NCI-H1436 (cell line): ENCODE results near the gene KIAA1217.

ENCODE experiments used
- DNase-seq: peaks from one replicate; lab custom pipeline; 2025; lab: John Stamatoyannopoulos, UW

The KIAA1217 gene

DNA sequence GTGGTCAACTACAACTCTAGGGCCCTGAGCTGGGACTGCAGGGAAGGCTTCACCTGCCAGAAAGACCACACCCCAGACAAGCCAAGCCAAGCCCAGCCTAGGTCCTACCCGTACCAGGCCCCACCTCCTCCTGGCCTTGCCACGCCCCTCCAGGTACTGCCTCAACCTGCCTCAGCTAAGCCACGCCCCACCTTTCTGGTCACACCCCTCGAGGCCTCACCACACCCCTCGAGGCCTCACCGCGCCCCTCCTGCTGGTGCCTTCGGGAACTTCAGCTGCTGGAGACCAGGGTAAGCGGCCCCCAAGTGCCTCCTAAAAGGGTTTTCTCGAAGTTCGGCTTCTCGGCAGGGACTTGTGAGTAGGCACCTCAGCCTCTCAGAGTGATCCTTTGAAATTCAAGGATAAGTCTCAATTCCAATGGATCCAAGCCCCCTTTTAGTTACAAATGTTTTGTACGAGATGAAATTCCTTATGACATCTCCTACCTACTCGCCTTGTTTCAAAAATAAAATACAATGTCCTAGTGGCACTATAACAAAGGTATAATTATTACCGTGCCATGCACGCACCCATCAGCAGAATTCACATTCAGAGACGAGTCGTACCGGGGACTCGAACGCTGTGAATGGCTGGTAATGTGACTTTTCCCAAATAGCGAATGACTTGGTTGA is 343.5 kb downstream of the KIAA1217 start:
- DNase-seq, result peak; percentile 10

DNA sequence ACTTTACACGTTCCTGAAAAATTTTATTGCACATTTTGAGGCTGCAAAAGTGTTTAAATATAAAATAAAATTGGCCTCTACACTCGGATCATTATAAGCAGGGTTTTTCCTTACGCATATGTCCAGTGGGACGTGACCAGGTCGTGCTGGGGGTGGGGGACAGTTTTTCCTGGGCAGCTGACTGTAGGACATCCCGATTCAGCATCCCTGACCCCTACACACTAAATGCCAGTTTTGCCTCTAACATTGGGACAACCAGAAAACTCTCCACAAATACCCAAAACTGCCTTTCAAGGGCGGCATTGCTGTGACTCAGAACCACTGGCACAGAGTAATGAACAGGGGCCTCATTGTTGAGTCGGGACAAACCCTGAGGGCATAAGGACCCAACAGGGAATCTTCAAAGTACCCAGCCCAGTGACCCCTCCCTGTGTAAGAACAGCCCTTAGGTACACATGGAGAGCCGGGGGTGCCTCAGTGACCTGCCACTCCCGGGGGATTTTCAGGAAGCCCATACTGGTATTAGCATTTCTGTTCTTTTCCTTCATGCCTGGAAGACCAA is 344.2 kb downstream of the KIAA1217 start:
- no peak for DNase-seq

DNA sequence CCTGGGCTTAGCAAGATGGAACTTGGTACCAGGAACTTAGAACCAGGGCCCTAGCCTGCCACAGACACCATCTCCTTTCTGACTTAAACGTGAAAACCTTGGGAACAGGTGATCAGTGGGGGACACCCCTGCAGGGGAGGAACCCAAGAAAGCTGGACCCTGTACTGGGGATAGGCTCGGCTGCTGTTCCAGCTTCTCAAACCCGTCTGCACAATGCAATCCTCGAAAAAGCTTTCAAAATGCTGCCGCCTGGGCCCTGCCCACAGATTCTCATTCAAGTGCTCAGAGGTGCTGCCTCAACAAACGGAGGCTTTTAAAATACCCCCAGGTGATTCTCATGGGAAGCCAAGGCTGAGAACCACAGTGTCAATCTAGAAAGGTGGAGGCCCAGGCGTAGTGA is 345.1 kb downstream of the KIAA1217 start:
- no peak for DNase-seq

DNA sequence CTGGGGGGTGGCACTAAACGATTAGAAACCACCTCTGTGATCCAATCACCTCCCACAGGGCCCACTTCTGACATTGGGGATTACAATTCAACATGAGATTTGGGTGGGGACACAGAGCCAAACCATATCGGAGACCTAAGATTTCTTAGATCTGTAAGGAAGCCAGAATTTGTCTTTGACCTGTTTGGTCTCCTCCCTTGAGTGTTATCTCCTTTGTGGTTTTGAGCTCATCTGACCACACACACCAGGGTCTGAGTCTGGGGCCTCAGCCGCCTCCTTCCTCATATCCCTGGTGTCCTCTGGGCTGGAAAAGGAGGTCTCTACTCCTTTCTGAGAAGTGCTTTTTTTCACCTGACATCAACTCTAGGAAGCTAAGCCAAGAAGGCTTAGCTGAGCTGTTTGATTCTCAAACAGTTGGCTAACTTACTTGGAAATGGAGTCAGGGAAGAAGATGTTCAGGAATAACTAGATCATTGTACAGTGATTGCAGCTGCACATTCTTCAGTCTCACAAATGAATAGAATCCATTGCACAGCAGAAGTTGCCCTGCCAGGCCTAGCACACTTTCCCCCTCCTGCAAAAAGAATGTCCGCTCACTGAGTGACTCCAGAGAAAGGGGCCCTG is 347.3 kb downstream of the KIAA1217 start:
- DNase-seq, result no peak

DNA sequence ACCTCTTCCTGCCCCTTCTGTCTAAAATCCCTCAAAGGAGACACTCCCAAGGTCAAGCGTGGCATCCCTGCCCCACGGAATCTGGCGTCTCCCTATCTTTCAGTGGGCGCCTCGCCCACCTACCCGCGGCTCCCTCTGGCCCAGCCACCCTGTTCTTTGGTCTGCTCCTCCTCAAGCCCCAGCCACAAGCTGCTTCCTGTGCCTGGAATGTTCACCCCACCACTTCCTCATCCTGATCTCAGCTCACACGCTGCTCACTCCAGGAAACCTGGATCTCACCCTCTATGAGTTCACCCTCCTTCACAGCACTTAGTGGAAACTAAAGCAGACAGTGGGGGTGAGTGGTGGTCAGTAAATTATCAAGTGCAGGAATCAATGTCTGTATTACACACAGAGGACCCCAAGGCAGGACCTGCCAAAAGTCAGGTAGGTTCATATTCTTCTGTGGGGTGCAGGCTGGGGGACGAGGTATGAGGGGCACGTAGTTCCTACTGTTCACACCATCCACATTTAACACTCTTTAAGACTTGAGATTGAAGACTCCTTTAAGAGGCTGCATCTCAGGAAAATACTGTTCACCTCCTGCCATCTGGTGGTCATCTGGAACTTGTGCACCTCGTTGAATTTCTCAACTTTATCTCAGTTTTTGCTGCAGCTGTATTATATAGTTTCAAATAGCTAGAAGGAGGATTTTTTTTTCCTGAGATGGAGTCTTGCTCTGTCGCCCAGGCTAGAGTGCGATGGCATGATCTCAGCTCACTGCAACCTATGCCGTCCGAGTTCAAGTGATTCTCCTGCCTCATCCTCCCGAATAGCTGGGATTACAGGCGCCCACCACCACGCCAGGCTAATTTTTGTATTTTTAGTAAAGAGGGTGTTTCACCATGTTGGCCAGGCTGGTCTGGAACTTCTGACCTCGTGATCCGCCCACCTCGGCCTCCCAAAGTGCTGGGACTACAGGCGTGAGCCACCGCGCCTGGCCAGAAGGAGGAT is 348.1 kb downstream of the KIAA1217 start:
- DNase-seq, result peak; percentile 34

DNA sequence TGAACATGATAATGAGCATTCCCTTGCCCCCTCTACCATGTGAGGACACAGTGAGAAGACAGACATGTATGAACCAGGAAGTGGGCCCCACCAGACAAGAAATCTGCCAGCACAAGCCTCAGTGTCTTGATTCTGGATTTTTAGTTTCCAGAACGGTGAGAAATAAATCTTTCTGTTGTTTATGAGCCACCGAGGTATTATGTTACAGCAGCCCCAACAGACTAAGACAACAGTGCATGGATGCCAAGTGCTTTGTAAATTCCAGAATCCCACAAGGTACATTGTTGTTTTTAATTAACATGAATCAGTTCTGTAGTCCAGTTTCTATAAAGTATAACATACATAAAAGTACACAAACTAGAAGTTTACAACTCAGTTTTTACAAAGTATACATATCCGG is 352.5 kb downstream of the KIAA1217 start:
- no peak for DNase-seq

DNA sequence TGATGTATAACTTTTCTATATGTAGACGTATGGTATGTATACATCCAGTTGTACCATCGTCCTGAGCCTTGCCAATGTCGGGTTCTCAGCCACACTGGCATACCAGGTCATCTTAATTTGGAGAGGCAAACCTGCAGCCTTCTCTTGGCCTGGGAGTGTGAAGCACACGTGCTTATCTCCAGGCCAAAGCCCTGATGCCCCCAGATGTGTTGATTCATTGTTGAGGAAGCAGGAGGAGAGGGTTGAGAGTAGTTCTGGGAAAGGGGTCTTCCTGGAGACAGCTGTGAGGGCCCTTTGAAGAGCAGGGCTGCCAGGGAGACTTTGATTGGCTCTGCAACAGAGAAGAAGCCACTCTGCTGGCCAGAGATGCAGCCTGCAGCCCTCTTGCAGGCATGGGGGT is 359.1 kb downstream of the KIAA1217 start:
- no peak for DNase-seq

DNA sequence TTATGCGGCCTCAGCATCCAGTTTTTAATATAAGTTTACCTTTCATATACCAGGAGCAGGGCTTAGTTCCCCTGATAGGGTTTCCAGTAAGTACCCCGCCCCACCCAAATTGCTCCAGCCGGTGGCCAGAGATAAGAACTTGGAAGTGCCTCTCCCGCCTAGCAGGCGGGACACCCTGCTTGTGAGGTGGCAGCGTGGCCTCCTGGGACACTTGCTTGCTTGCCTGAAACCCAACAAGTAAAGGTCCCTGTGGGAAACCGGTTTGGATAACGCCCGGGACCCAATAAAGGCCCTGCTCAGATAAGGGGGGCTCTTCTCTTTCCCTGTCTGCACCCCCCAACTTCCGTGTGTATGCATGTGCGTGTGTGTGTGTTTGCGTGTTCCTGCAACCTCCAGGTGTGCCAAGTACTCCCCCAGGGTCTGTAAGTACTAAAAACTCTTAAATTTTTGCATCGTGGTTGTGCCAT is 360.4 kb downstream of the KIAA1217 start:
- DNase-seq, result no peak

DNA sequence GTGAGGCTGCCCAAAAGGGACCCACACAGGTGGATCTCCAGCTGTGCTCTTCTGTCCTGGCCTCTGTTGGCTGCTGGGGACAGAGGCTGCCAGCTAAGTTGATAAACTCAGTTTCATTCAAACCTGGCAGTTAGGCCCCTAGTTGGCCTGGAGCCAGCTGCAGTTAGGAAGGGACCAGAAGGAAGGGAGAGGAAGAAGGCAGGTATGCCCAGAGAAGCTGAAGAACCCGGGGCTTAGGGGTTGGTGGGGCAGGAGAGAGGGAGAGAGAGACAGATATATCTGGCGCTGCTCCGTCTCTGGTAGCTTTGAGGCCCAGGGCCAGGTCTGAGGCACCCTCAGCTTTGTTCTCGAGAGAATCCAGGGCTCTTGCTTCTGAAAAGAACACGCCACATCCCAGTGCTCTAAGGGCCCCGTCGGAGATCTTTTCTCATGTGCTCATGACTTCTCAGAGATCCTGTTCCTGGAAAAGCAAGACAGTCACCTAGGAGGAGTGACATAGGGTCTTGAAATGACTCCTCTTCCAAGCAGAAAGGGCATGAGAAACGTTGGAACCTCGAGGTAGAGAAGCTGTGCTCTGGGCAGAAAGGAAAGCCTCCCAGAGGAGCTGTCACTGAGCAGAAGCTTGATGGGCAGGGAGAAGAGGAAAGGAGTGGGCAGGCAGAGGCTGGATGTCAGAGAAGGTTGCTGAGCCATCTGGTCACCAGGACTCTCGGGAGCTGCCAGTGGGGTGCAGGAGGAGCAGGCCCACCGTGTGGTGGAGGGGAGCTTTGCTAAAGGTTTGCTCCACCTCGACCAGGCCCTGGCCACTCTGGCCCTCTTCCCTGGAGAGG is 361.1 kb downstream of the KIAA1217 start:
- no peak for DNase-seq

DNA sequence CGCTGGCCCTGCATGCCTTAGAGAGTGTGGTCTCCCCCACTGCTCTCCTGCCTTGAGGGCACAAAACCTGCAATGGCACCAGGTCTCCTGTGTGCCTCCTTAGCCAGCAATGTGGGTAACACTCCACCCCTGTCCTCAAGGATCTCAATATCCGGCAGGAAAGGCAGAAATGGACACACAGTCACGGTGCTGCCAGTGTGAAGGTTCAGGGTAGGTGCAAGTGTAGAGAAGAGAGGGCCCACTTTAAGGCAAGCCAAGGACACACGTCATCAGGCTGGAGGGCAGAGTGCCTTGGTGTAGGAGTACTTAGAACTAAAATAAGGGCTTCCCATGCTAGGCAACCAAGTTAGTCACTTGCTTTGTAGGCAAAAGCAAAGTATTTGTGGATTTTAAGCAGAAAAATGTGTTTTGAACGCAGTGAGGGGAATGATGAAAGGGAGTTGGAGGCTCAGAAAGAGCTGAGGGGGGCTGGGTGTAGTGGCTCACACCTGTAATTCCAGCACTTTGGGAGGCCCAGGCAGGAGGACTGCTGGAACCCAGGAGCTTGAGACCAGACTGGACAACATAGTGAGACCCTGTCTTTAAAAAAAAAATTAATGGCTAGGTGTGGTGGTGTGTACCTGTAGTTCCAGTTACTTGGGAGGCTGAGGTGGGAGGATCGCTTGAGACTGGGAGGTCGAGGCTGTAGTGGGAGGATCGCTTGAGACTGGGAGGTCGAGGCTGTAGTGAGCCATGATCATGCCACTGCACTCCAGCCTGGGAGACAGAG is 361.9 kb downstream of the KIAA1217 start:
- DNase-seq, result no peak

DNA sequence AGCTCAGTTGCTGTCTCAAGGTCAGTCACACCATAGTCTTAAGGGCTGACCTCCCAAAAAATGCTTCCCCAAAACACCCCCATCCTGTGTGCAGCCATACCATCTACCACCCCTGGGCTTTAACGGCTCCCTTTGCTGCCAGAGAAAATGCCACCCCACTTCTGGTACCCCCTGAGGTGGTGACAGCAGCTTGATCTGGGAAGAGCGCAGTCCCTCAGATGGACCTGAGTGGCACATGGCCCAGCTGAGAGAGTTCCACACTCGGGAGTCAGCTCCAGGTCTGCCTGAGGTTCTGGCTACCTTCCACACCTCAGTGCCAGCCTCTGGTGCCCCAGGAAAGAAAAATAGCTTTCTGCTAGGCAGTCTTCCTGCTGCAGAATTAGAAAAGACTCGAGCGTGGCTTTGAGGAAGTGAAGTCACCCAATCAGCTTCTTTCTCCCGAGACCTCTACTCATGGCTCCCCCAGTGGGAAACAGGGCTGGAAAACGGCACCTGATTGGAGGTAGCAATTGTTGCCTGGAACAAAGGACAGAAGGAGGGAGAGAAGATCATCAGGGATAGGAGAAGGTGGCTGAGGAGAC is 363.0 kb downstream of the KIAA1217 start:
- DNase-seq, result no peak

DNA sequence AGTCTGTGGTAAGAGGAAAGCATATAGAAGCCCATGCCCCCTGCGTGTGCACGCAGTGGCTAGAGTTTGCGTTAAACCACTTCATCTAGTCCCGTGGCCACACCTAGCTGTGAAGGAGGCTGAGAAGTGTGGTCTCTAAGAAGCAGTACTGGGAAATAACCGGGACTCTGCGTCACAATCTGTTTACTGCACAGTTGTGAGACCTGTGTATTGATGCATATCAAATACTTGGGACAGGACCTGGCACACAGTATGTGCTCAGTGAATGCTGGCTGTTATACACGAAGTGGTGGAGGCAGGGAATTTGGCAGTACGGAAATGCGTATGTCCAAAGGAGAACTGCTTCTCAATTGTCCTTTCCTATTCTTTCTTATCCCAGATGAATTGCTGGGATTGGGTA is 365.2 kb downstream of the KIAA1217 start:
- no peak for DNase-seq

DNA sequence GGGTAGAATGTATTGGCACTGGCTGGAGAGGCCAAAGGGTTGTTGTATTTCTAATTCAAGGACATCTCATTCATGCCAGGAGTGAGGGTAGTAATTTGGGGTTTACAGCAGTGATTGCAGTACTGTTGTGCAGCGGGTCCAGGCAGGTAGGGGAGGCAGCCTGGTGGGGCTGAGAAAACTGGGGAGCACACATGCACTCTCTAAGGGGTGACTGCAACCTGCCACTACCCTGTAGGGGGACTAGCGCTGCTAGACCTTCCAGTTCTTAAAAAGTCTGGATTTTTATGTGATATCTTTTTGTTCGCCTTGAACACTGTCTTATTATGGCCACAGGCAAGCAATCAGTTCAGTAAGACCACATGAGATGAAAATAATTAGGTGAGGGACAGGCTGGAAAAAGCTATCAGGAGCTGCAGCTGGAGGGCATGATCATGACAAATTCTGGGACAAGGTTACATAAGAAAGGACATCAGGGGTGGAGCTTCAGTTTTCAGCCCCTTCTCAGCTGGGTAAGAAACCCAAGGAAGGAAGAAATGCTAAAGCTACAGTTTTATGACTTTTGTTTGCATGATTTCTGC is 365.7 kb downstream of the KIAA1217 start:
- no peak for DNase-seq

DNA sequence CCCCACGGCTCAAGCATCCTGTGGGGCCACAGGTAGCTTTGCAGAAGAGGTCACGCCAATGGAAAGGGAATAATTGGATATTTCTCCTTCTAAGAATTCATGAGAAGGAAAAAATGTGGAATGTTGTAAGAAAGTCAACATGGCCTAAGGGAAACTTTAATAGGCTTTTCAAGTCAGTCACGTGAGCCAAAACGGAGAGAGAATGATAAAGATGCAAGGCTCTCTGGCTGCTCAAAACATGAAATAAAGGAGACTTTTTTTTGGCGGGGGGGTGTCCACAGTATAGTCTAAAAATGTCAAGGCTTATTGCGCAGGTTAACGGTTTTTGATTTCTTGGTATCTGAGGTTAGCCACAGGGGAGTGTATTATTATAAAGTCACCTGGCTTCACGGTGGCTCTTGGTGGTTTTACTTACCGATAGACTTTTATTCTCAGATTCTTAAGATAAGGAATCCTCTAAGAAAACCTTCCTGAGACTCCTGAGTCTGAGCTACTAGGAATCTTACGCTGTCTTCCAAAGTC is 366.6 kb downstream of the KIAA1217 start:
- no peak for DNase-seq

DNA sequence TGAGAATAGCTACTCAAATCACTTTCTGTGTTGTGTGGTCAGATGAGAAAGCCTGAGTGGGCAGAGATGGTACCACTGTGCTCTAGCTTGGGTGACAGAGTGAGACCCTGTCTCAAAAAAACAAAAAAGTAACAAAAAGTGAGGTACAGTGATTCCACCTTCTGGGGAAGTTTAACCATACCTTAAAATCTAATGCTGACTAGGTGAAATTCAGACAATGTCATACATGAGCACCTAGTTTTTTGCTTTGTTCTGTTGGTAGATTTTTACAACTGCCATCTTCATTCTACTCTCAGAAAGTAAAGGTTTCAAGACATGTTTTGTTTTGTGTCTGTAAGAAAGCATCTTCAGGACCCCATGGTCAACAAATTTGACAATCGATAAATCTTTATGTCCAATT is 370.5 kb downstream of the KIAA1217 start:
- no peak for DNase-seq

DNA sequence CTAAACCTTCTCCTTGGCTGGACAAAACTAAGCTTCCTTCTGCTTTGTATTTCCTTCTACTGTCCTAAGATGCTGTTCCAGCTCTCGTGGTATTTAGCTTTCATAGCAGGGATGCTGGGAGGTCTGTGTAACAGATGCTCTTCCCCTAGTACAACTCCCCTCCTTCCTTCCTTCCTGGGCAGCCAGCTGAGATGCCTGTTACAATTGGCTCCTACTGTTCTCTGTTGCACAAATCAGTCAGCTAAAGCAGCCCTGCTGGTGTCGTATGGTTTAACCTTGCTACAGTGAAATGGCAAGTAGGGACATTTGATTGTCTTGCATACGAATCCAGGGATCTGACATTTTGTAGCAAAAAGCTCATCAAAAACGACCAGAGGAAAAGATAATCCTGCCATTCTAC is 371.0 kb downstream of the KIAA1217 start:
- no peak for DNase-seq

DNA sequence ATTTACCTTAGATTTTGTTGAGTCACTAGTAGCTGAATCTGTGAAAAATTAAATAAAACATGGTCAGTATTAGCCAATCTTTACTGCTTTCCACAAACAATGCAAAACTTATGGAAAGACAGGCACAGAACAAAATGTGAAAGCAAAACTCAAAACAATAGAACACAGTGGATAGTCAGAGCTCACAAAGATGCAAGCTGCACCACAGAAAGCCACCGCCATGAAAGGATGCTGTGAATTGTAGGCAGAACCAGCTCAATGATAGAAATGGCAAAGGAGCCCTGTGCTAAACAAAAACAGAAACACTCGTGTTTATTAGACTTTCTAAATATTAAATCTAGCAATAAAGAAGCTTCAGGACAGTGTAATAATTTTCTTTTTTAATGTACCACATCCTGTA is 380.3 kb downstream of the KIAA1217 start:
- no peak for DNase-seq

DNA sequence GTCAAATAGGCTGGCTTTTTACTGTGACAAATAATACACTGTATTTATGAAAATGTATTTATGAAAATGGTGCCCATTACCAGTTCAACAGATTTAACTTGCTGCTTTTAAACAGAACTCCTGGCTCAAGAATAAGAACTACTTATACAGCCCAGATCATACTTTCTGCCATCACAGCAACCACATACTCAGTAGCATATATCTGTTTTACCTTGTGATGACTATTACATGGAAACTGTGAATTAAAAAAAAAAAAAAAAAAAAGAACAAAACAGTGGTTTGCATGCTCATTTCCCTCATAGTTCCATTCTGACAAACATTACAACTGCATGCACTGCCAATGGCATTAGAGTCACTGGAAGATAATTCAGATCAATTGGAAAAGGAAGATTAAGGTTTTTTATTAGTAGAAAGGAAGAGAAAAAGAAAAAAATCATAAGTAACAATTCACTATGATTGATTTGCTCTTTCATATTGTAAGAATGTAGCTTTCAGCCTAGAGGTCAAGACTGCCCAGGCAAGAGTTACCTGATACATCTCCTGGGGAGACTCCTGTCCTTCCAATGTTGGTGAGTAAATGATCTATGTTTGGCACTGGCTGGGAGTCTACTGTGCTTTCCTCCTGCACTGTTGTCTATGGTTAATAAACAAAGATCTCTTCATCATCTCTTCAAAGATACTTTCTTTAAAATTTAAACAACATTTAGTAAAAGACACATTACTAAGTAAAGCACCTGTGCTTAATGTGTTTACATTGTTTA is 381.9 kb downstream of the KIAA1217 start:
- DNase-seq, result no peak
